ENCODE data around the gene RNH1.

GRCh38 chr11:529728-530411 is 22.8 kb upstream of the RNH1 start:
- TF ChIP-seq, protein P1, sequence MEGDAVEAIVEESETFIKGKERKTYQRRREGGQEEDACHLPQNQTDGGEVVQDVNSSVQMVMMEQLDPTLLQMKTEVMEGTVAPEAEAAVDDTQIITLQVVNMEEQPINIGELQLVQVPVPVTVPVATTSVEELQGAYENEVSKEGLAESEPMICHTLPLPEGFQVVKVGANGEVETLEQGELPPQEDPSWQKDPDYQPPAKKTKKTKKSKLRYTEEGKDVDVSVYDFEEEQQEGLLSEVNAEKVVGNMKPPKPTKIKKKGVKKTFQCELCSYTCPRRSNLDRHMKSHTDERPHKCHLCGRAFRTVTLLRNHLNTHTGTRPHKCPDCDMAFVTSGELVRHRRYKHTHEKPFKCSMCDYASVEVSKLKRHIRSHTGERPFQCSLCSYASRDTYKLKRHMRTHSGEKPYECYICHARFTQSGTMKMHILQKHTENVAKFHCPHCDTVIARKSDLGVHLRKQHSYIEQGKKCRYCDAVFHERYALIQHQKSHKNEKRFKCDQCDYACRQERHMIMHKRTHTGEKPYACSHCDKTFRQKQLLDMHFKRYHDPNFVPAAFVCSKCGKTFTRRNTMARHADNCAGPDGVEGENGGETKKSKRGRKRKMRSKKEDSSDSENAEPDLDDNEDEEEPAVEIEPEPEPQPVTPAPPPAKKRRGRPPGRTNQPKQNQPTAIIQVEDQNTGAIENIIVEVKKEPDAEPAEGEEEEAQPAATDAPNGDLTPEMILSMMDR (IDR thresholded peaks at IDR 0.05) = no peak
- TF ChIP-seq MXI1 (IDR thresholded peaks at IDR 0.05; ENCODE audit: low read depth, low read length) (no peak), TAF1 (IDR thresholded peaks at IDR 0.05; ENCODE audit: borderline replicate concordance, low read depth, low read length) (no peak), GABPA (IDR thresholded peaks at IDR 0.05; ENCODE audit: low read depth) (no peak), FOSL2 (IDR thresholded peaks at IDR 0.05; ENCODE audit: borderline replicate concordance, low read depth) (no peak), POLR2AphosphoS5 (IDR thresholded peaks at IDR 0.05; ENCODE audit: low read depth, low read length) (no peak), RAD21 (IDR thresholded peaks at IDR 0.05; ENCODE audit: low read length) (no peak), EP300 (IDR thresholded peaks at IDR 0.05; ENCODE audit: borderline replicate concordance in 1 of 2, low read depth in 1 of 2, low read length in 1 of 2) (no peak), RCOR1 (IDR thresholded peaks at IDR 0.05; ENCODE audit: low read length) (no peak), CHD2 (IDR thresholded peaks at IDR 0.05; ENCODE audit: low read length, partially characterized antibody) (no peak)
- TF ChIP-seq, protein P2, sequence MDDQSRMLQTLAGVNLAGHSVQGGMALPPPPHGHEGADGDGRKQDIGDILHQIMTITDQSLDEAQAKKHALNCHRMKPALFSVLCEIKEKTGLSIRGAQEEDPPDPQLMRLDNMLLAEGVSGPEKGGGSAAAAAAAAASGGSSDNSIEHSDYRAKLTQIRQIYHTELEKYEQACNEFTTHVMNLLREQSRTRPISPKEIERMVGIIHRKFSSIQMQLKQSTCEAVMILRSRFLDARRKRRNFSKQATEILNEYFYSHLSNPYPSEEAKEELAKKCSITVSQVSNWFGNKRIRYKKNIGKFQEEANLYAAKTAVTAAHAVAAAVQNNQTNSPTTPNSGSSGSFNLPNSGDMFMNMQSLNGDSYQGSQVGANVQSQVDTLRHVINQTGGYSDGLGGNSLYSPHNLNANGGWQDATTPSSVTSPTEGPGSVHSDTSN (IDR thresholded peaks at IDR 0.05) = no peak

All from SK-N-SH (cell line).